ENCODE measurements around the gene KDM8.

- TF ChIP-seq POLR2A (IDR thresholded peaks at IDR 0.05): no peak
- no peak for TF ChIP-seq CTCF (IDR thresholded peaks at IDR 0.05)
- no peak for TF ChIP-seq POLR2AphosphoS5 (IDR thresholded peaks at IDR 0.05)
- TF ChIP-seq EP300 (IDR thresholded peaks at IDR 0.05; ENCODE audit: low read depth): no peak
Measured at GRCh38 chr16:27228045-27228444, 24.7 kb downstream of the KDM8 start.

Measured in transverse colon (tissue), 4 donors.